Measurements from ENCODE around the gene C12orf56. TPM values are rescaled to one million over a fixed set of nuclear protein-coding genes. Genes with fewer than 3 reads are reported as not detected.

Gene C12orf56
- total RNA-seq (2014; rRNA removed; shearing (Covaris generic)): not detected in 2 replicates

- no peak for DNase-seq (ENCODE audit: low spot score)
Measured at GRCh38 chr12:64390275-64390851, at the start of gene C12orf56. Gene C12orf56, minus strand, starts transcription at chr12:64390758. Its CDS starts 193 bp downstream, at chr12:64390565.

GRCh38 chr12:64440100-64440499 is 49.5 kb upstream of the C12orf56 start:
- no peak for DNase-seq (ENCODE audit: low spot score)

GRCh38 chr12:64433915-64434314 is 43.4 kb upstream of the C12orf56 start:
- no peak for DNase-seq (ENCODE audit: low spot score)

GRCh38 chr12:64431791-64432190 is 41.2 kb upstream of the C12orf56 start:
- no peak for DNase-seq (ENCODE audit: low spot score)

- no peak for DNase-seq (ENCODE audit: low spot score)
Measured at GRCh38 chr12:64430886-64431285, 40.3 kb upstream of the C12orf56 start.

- no peak for DNase-seq (ENCODE audit: low spot score)
Measured at GRCh38 chr12:64428956-64429355, 38.4 kb upstream of the C12orf56 start.

GRCh38 chr12:64427988-64428387 is 37.4 kb upstream of the C12orf56 start:
- DNase-seq (ENCODE audit: low spot score): no peak

GRCh38 chr12:64419696-64420095 is 29.1 kb upstream of the C12orf56 start:
- no peak for DNase-seq (ENCODE audit: low spot score)

GRCh38 chr12:64418209-64418608 is 27.7 kb upstream of the C12orf56 start:
- DNase-seq (ENCODE audit: low spot score): no peak

- DNase-seq (ENCODE audit: low spot score): no peak
Measured at GRCh38 chr12:64413884-64414283, 23.3 kb upstream of the C12orf56 start.

- no peak for DNase-seq (ENCODE audit: low spot score)
Measured at GRCh38 chr12:64412459-64412858, 21.9 kb upstream of the C12orf56 start.

- DNase-seq (ENCODE audit: low spot score): no peak
Measured at GRCh38 chr12:64411427-64411826, 20.9 kb upstream of the C12orf56 start.

- no peak for DNase-seq (ENCODE audit: low spot score)
Measured at GRCh38 chr12:64407342-64408223, 17.0 kb upstream of the C12orf56 start.

- DNase-seq (ENCODE audit: low spot score): peak; percentile 71
Measured at GRCh38 chr12:64404470-64405256, 14.1 kb upstream of the C12orf56 start.

GRCh38 chr12:64403707-64404469 is 13.3 kb upstream of the C12orf56 start, which contains the start of gene XPOT:
Gene XPOT, plus strand, starts transcription at chr12:64404392. Its CDS starts 5,644 bp downstream, at chr12:64410036.
- DNase-seq (ENCODE audit: low spot score): peak; percentile 95

GRCh38 chr12:64402181-64402580 is 11.6 kb upstream of the C12orf56 start:
- no peak for DNase-seq (ENCODE audit: low spot score)

- DNase-seq (ENCODE audit: low spot score): no peak
Measured at GRCh38 chr12:64400041-64400440, 9.5 kb upstream of the C12orf56 start.

GRCh38 chr12:64395739-64396138 is 5.2 kb upstream of the C12orf56 start:
- no peak for DNase-seq (ENCODE audit: low spot score)

- peak; percentile 66 for DNase-seq (ENCODE audit: low spot score)
Measured at GRCh38 chr12:64392221-64392620, 1.7 kb upstream of the C12orf56 start.

GRCh38 chr12:64389154-64389553 is 1.4 kb downstream of the C12orf56 start:
- DNase-seq (ENCODE audit: low spot score): no peak

GRCh38 chr12:64387197-64387816 is 3.3 kb downstream of the C12orf56 start:
- DNase-seq (ENCODE audit: low spot score): no peak
